Measurements from ENCODE around the gene PNPLA1. TPM values are rescaled to one million over a fixed set of nuclear protein-coding genes. Genes with fewer than 3 reads are reported as not detected.

PNPLA1 gene
- polyA plus RNA-seq, 4 donors = 0.11 to 2.7 (median 2.4) TPM

DNA sequence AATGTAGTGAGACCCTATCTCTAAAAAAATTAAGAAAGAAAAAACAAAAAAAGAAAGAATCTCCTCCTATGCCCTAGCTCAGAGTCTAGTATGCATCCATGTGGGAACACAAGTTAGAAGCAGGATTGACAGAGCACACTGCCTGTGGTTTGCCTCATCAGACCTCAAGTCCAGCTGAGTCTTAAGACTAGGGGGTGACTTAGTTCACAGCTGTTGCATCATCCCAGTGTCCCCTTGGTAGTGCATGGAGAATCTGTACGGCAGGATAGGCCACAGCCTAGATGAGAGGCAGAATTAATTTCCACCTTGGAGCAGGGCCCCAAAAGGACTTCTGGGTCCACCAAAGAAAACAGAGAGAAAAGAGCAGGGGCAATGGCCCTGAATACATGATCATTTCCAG lies 13.7 kb downstream of the PNPLA1 start:
- no peak for DNase-seq (ENCODE audit: low read depth in 4 of 4, low spot score in 3 of 4)

DNA sequence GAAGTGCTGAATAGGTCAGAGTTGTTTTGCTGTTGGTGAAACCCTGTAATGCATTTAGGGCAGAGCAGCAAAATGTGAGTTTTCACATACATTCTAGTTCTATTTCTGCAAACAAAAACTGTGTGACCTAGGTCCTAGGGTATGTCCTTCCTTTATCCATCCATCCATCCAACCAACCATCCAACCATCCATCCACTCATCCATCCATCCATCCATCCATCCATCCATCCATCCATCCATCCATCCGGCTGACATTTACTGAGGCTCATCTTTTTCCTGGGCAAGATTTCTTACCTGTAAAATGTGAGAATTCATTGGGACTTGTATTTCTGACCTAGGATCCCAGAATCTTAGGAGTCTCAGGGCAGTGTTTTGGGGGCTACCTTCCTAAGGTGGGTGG lies 14.5 kb downstream of the PNPLA1 start:
- no peak for DNase-seq (ENCODE audit: low read depth in 4 of 4, low spot score in 3 of 4)

DNA sequence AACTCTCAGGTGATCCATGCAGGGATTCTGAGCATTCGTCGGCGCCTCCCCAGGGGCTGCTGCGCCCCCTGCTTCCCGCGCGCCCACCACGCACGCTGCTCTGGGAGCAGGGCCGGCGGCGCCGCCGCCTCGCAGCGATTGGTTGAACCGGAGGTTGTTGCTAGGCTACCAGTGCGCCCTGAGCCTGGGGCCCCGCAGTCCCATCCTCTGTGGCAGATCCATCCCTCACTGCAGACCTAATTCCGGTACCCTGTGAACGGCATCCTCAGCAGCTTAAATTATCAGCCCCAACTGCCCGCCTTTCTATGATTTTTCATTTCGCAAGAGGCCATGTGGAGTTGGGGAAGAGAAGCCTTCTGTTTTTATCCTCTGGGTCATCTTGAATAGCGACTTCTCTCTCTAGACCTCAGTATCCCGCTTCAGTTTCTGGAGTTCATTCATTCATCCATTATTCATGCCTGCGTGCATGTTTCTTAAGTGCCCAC lies 15.4 kb downstream of the PNPLA1 start:
- no peak for DNase-seq (ENCODE audit: low read depth in 4 of 4, low spot score in 3 of 4)

DNA sequence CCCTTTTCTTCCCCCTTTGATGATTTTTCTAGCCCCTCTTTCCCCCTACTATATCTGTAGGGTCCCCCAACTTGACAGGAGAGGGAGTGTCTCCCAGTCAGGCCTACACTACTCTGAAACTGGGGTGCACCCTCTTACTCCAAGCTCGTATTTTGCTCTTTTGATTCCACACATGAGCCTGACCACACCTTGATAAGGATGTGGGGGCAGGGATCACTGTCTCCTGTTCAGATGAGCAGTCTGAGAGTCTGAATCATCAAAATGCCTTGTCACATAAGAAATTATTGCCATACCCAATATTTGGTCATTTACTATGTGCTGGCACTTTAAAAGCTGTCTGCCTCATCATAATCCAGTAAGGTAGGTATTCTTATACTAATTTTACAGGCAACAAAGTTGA lies 15.9 kb downstream of the PNPLA1 start:
- DNase-seq (ENCODE audit: low read depth in 4 of 4, low spot score in 3 of 4) = no peak

DNA sequence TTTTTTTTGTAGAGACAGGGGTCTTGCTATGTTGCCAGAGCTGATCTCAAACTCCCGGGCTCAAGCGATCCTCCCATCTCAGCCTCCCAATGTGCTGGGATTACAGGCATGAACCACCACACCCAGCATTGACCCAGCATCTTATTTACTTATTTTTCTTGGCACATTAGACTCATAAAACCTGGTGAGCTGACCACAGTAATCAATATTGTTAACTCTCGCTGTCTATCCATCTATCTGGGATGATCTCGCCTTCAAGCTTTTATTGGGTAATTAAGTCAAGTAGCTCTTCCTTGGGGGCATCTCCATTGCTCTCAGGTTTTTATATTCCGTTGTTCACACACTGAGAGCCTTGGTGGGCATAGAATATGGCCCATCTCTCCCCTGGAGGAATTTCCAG lies 17.0 kb downstream of the PNPLA1 start:
- no peak for DNase-seq (ENCODE audit: low read depth in 4 of 4, low spot score in 3 of 4)

DNA sequence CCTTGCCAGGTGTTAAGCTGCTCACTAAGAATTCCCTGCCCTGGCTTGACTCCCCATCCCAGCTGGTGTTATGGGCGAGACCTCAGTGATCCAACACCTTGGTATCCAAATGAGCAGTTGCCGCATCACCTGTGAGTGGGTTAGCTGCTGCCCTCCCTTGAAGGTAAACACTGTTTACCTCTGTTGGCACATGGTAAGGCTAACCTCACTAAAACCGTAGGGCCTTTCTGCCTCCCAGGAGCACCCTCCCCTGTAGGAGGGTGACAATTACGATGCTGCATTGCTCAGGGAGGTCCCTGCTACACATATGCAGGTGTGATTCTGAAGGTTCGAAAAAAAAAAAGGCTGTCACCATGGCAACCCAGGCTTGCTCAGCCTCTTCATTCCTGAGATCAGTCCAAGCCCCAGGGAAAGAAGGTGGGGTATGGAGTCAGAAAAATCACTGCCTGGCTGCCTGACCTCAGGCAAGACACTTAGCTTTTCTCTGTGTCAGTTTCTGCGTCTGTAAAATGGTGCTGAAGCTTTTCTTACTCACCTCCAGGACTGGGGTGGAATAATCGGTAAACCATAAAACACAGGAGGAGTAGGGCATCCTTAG lies 19.5 kb downstream of the PNPLA1 start:
- DNase-seq (ENCODE audit: low read depth in 4 of 4, low spot score in 3 of 4) = no peak

DNA sequence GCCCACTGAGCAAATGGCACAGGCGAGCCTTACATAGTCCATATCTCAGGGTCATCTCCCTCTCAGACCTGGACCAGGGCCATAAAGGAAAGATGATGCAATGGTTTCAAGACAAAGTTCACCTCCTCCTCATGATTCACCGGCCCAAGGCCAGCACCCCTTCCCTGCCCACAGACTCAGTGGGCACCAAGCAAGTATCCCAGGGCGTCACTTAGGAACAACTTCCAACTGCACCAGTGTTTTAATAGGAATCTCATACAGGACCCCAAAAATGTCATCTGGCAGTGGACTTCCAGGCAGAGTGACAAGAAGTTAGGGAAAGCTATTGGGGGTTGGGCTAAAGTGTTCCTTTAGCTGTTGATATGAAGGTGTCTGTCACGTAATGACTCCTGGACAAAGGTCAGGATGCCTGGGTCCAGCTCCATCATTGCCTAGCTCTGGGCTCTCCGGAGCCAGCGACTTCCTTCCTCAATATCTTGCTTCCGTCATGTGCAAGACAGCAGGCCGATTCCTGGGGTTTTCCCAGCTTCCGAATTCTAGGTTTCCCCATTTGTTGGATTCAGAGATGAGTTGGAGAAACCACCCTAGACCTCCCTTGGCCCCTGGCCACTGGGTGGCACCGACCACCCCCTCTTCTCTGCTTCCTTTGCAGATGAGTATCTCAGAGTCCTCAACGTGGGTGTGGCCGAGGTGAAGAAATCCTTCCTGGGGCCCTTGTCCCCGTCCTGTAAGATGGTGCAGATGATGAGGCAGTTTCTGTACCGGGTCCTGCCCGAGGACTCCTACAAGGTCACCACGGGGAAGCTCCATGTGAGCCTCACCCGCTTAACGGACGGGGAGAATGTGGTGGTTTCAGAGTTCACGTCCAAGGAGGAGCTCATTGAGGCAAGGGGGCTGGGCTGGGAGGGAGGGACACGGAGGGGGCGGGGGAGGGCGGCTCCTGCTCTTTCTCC lies 21.1 kb downstream of the PNPLA1 start:
- no peak for DNase-seq (ENCODE audit: low read depth in 4 of 4, low spot score in 3 of 4)

DNA sequence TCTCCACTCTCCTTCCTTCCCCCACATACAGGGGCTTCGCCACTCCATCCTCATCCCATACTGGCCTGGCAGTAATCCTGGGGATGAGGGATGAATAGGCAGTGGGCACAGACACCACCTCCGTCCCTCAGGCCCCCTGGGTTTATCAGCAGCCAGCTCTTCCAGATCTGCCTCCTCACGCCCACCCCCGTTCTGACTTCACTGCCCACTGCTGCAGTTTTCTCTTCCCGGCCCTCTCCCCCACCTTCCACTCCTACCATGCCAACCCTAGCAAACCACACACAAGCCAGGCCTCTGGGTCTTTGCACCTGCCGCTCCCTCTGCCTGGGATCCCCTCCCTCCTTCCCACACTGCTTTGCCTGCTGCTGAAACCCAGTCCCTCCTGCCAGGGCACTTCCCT lies 22.3 kb downstream of the PNPLA1 start:
- DNase-seq (ENCODE audit: low read depth in 4 of 4, low spot score in 3 of 4) = no peak

DNA sequence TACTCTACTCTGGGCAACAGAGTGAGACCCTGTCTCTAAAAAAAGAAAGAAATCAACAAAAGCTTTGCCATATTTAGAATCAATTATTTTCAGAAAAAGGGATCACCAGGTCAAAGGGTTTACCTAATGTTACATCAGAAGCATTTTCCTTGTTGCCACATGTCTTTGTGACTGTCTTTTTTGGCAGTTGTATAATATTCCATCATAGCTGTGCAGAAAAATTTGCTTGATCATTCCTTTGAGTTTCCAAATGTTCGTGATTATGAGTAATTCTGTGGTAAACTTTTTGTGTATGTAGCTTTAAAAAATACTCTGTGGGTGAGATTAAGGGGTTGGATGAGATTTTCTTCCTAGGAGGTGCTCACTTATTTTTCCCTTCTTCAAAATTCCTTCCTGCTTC lies 26.4 kb downstream of the PNPLA1 start:
- DNase-seq (ENCODE audit: low read depth in 4 of 4, low spot score in 3 of 4) = no peak

DNA sequence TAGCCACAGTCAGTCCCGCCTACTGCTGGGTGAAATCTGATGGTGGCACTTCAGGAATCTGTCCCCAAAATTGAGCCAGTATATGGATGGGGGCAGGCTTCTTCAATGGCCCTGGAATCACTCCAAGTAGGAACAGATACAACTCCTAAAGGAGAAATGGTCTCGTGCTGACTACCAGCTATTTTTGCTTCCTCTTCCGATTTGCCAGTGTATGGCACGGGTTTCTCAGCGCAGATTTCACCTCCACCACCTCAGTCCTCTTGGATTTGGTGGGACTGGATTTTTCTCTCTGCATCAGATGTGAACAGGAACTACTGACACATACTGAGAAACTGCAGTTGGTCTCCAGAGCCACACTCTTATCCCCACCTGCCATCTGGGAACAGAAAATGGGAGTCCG lies 27.2 kb downstream of the PNPLA1 start:
- no peak for DNase-seq (ENCODE audit: low read depth in 4 of 4, low spot score in 3 of 4)

DNA sequence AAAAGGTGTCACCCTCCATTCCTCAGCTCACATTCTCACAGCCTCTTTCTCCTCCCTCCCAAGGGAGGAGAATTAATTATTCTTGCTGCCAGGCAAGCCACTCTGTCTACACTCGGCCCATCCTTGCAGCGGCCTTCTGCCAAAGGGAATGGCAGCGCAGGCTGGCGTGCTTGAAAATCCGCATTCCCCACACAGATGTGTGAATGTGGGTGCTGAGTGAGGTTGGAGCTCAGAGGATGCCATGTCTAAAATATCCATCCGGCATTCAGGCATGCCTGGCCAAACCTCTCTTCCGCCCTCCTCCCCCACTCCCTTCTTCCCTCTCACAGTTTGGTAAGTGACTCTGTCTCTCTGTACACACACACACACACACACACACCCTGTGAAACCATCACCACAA lies 27.7 kb downstream of the PNPLA1 start:
- DNase-seq (ENCODE audit: low read depth in 4 of 4, low spot score in 3 of 4) = no peak

DNA sequence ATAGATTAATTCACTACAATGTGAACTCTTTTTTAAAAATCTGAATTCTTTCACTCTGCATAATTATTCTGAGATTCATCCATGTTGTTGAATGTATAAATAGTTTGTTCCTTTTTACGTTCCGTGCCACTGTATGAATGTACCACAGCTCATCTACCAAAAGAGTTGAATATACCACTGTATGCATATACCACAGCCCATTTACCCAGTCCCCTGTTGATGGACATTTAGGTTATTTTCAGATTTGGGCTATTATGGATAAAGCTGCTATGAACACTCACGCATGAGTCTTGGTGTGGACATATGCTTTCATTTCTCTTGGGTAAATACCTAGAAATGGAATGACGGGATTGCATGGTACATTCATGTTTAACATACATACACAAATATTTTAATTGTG lies 28.2 kb downstream of the PNPLA1 start:
- DNase-seq (ENCODE audit: low read depth in 4 of 4, low spot score in 3 of 4) = no peak

DNA sequence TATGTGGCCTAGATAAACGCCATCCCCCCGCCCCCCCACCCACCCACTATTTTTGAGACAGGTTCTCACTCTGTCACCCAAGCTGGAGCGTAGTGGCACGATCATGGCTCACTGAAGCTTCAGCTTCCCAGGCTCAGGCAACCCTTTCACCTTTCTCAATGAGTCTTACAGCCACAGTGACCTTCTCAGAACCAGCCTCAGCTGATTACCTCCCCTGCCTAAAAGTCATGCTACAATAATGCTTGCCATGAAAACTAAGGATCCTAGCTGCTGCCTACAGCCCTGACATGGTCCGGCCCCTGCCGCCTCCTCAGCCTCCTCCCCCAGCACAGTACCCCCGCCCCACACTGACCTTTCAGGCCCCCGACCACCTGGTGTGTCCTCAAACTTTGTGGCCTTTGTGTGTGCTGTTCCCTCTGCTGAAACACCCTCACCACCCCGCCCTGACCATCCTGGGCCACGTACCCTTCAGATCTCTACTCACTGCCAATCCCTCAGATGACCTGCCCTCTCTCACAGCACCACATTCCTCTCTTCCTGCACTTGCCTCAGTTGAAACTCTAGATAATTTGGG lies 31.3 kb downstream of the PNPLA1 start:
- DNase-seq (ENCODE audit: low read depth in 4 of 4, low spot score in 3 of 4) = no peak

DNA sequence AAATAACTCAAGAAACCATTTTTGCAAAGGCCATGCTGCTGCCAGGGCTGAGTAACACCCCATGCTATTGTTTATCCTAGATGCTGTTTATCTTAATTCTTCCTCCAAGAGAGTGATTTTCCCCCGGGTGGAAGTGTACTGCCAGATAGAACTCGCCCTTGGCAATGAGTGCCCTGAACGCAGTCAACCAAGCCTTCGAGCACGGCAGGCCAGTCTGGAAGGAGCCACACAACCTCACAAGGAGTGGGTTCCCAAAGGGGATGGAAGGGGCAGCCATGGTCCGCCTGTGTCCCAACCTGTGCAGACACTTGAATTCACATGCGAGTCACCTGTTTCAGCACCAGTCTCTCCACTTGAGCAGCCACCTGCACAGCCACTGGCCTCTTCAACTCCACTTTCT lies 31.9 kb downstream of the PNPLA1 start:
- no peak for DNase-seq (ENCODE audit: low read depth in 4 of 4, low spot score in 3 of 4)

DNA sequence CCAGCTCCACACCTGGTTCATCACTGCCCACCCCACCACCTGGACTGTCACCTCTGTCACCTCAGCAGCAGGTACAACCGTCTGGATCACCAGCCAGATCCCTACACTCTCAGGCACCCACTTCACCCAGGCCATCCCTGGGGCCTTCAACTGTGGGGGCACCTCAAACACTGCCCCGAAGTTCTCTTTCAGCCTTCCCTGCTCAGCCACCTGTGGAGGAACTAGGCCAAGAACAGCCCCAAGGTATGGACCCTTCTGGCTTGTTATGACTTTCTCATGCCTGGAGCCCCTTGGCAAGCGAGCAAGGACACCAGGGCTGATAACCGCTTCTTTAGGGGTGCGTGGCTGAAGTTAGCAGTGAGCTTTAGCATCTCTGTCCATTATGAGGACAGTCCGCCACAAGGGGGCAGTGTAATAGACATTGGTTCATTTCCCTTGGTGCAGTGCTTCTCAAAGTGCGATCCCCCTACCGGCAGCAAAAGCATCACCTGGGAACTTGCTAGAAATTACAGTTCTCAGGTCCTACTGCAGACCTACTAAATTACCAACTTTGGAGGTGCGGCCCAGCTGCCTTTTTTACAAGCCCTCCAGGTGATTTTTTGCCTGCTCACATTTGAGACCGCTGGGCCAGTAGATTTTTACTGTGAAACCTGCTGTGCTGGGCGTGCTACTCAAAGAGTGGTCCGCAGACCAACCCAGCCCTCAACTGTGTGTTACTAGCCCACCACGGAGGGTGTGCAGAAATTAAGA lies 32.5 kb downstream of the PNPLA1 start:
- DNase-seq (ENCODE audit: low read depth in 4 of 4, low spot score in 3 of 4) = peak; percentile 53 to 77 (median 72)

DNA sequence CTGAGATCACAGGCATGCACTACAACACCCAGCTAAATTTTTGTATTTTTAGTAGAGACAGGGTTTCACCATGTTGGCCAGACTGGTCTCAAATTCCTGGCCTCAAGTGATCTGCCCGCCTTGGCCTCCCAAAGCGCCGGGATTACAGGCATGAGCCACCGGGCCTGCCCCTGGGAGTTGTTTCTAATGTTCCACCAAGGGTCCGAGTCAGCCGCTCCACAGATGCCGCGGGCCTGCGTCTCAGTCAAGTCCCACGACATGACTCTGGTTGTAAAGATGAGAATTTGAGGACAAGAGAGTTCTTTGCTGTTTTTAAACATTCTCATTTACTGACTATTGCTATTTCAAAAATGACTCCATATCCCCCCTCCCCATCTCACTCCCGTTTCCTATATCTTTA lies 36.0 kb downstream of the PNPLA1 start:
- DNase-seq (ENCODE audit: low read depth in 4 of 4, low spot score in 3 of 4) = no peak

DNA sequence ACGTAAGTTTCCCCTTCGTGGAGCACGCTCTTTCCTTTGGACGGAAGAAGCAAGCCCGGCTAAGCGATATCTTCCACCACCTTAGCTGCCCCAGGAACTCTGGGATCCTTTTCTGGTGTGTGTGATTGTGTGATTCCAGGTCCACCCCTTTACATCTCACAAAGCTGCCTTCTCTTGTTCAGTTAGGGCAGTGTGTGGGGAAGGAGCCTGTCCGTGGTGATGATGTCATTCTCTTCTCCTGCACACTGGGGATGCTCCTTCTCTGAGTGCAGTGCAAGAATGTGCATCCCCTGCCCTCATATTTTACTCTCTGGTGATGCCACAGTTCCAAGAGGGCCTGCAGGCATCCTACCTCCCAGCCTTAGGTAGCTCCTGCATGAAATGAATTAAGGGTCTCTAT lies 36.5 kb downstream of the PNPLA1 start:
- no peak for DNase-seq (ENCODE audit: low read depth in 4 of 4, low spot score in 3 of 4)

DNA sequence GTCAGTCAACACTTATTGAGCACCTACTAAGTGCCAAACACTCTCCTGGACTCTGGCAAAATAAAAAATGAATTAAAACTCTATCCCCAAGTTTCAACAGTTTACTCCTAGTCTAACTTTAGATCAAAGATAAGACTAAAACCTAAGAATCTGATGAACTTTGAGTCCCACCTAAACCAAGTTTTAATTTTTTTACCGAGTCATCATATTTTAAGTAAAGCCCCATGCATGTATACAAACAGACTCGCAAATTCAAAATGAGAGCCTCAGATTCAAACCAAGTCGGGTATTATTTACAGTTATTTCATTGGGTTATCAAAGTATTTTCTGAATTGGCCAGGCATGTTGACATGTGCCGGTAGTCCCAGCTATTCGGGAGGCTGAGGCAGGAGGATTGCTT lies 38.7 kb downstream of the PNPLA1 start:
- DNase-seq (ENCODE audit: low read depth in 4 of 4, low spot score in 3 of 4) = no peak

DNA sequence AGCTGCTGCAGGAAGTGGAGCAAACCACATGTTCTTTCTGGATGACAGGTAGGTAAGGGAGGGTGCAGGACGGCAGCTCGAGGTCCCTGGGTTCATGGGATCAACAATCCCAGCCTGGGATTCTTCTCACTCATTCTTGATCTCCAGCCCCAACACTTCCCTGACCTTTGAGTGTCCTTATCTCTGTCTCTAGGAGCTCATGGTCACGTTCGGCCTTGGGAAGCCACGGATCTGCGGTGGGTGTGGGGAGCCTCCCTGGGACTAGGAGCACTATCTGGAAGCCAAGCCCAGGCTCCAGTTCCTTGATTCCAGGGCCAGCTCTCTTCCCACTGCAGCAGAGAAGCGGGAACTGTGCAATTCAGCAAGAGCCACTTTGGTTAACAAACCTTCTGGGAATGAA lies 39.3 kb downstream of the PNPLA1 start:
- DNase-seq (ENCODE audit: low read depth in 4 of 4, low spot score in 3 of 4) = no peak

DNA sequence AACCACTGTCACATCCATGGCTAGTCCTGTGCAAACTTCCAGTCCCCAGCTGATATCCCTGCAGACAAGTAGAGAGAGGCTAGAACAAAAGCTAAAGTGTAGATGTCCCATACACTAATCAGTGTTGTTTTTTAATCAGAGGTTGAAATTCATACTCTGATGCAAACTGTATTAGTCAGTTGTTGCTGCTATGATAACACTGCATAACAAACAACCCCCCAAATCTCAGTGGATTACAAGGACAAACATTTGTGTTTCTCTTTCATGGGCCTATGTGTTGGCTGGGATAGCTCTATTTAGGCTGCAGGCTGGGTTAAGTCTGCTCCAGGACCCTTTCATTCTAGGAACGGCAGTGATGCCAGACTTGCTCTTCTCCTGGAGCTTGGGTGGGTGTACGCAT lies 40.0 kb downstream of the PNPLA1 start:
- DNase-seq (ENCODE audit: low read depth in 4 of 4, low spot score in 3 of 4) = no peak
